NCI-H2196 treated with DMSO at 0.1 percent for 48 hours (cell line): ENCODE measurements around the gene ESRRA.

Experiments used
- DNase-seq: peaks from one replicate; lab custom pipeline; 2025; ENCODE audit not compliant: unreplicated experiment; lab: John Stamatoyannopoulos, UW

The ESRRA gene

GRCh38 chr11:64348383-64349024 lies 43.2 kb downstream of the ESRRA start:
- peak; percentile 35 for DNase-seq

- DNase-seq: no peak
Measured at GRCh38 chr11:64349025-64349387, 43.7 kb downstream of the ESRRA start.

- no peak for DNase-seq
Measured at GRCh38 chr11:64349404-64349803, 44.1 kb downstream of the ESRRA start.

GRCh38 chr11:64351136-64351631 lies 45.9 kb downstream of the ESRRA start:
- no peak for DNase-seq

- no peak for DNase-seq
Measured at GRCh38 chr11:64352099-64352994, 47.0 kb downstream of the ESRRA start.

DNA sequence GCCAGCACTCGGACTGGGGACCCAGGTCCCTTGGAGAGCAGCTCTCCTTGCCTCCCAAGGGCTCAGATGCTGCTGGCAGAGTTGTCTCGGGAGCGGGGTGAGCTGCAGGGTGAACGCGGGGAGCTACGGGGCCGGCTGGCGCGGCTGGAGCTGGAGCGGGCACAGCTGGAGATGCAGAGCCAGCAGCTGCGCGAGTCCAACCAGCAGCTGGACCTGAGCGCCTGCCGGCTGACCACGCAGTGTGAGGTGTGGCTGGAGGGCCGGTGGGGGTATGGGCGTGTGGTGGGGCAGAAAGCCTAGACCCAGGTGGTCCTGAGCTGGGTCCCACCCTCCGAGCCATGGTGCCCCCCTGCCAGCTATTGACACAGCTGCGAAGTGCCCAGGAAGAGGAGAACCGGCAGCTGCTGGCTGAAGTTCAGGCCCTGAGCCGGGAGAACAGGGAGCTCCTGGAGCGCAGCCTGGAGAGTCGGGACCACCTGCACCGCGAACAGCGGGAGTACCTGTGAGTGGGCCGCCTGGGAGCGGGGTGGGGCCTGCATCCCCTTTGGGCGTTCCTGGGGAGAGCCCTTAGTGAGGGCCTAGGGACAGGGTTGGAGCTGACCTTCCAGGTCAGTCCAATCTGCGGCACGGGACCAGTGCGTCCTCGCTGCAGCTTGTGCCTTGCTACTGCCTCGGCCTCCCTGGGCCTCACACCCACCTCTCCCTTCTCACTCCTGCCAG lies 47.8 kb downstream of the ESRRA start:
- DNase-seq: no peak

- DNase-seq: no peak
Measured at GRCh38 chr11:64353715-64354506, 48.6 kb downstream of the ESRRA start.

GRCh38 chr11:64355078-64355940 lies 50.0 kb downstream of the ESRRA start:
- DNase-seq: peak; percentile 55

GRCh38 chr11:64356498-64357411 lies 51.4 kb downstream of the ESRRA start:
- DNase-seq: peak; percentile 19

GRCh38 chr11:64357446-64357845 lies 52.1 kb downstream of the ESRRA start:
- no peak for DNase-seq

DNA sequence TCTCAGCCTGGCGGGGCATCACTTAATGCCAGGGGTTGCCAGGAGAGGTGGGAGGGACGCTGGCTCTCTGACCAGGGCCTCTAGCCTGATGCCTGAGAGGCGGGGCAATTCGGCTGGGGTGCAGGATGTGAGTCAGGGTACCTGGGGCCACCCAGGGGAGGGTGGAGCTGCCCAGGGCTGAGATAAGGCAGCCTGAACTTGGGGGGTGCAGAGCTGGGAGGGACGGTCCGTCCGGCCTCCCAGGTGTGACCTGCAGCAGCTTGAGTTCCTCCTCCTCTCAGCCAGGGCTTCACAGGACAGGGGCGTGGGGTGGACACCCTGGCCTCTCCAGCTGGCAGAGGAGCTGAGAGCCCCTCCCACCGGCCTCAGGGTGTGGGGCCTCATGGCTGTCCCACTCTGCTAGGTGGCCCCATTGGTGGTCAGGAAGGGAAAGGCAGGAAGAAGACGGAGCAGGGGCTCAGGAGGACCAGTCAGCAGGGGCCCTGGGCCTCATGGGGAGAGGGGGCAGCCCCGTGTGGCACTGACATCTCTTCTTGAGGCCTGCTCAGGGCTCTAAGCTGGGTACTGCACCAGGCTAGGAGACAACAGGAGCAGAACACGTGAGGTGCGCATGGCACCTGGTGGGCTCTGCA lies 52.7 kb downstream of the ESRRA start:
- no peak for DNase-seq

DNA sequence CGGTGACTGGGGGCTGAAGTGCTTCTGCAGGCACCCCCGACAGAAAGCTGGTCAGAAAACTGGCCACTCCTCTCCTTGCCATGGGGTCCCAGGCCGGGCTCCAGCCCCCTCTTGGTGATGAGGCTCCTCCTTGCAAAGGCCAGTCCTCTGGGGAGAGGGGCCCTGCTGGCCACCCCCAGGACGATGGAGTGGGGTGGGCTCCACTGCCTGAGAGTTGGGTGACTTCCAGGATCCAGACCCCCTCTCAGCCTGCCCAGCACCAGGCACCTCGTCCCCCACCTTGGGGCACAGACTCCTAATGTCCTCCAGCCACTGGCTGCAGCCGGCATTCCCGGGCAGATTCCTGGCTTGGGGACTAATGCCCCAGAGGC lies 53.2 kb downstream of the ESRRA start:
- DNase-seq: no peak

DNA sequence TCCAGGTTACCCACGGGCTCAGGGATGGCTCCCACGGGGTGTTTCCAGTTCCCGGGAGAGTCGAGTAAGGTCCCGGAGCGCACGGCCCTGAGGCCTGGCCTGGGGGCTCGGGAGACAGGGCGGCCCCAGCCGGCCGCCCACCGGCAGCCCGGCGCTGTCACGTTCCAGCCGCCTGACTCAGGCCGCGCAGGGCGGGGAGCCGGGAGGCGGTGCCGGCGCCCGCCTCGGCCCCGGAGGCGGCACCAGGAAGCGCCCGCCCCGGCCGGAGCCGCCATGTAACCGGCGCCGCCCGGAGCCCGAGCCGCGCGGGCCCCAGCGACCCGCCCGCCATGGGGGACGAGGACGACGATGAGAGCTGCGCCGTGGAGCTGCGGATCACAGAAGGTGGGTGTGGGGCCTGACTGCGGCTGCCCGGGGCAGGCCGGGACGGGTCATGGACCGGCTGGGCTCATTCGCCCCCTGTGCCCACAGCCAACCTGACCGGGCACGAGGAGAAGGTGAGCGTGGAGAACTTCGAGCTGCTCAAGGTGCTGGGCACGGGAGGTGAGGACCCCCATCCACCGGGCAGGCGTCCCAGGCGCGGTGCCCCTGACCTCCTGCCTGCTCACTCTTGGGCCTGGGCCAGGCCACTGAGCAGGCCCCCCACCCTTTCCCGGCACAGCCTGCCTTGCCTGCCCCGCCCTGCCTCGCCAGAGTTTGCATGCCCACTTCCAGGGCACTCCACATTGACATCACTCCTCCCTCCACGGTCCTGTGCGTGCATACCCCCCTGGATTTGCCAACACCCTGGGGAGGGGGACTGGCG lies 53.8 kb downstream of the ESRRA start, which contains the start of gene RPS6KA4:
Gene RPS6KA4 (plus strand): TSS at position 256 of the 805 bp plus-strand sequence. CDS start 74 bp downstream, at position 330.
- DNase-seq: no peak

GRCh38 chr11:64359712-64360445 lies 54.6 kb downstream of the ESRRA start:
- DNase-seq: no peak

DNA sequence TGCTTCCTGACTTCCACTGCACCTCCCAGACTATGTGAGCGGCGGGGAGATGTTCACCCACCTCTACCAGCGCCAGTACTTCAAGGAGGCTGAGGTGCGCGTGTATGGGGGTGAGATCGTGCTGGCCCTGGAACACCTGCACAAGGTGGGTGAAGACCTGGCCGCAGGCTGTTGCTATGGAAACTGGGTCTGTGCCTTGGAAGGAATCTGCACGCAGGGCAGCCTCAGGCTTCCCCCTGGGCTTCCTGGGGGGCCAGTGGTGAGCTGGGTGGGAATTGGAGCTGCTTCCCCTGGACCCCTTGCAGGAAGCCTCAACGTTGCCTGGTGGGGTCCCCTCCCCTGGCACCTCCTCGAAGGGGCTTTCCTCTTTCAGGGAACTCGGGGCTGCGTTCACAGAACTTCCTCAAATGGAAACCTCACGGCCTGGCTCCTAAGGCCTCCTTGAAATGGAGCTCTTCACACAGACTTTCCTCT lies 55.2 kb downstream of the ESRRA start:
- no peak for DNase-seq

GRCh38 chr11:64361659-64362058 lies 56.3 kb downstream of the ESRRA start:
- DNase-seq: no peak

DNA sequence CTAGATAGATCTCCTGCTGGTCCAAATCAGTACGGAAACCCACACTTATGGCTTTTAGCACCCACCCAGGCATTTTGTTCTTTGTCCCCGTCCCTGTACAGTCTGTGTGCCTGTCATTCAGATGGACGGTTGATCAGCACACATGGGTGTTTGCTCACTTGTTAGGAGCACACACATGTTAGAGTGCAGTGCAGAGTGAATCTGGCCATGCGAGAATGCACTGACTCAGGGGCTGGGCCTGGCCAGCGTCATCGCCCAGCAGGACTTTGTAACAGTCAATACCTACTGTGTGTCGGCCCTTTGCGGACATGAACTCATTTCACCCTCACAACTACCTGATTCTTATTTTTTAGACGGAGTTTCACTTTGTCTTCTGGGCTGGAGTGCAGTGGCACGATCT lies 57.0 kb downstream of the ESRRA start:
- no peak for DNase-seq
